Smooth muscle cell (in vitro differentiated cells): ENCODE data around the gene VCL. TPM values are rescaled to one million over a fixed set of nuclear protein-coding genes. Genes with fewer than 3 reads are reported as not detected.

ENCODE experiments used
- DNase-seq: peaks from one replicate; lab custom pipeline; 2025; ENCODE audit not compliant: unreplicated experiment; lab: John Stamatoyannopoulos, UW
- H2AFZ ChIP-seq: fragments of 200-600 bp; sonication (generic); 2 replicates; pipeline ENCODE4 v1.6.0; 2016; ENCODE audit warnings: antibody characterized with exemption, low read depth, mild to moderate bottlenecking
- H3F3A ChIP-seq: fragments of 200-600 bp; sonication (generic); 2 replicates; pipeline ENCODE4 v1.6.0; 2017; ENCODE audit warnings: antibody characterized with exemption, low read depth
- H3K27ac ChIP-seq: fragments of 200-600 bp; sonication (generic); 2 replicates; pipeline ENCODE4 v1.5.1; 2016; ENCODE audit warnings: low read depth, mild to moderate bottlenecking
- H3K27me3 ChIP-seq: fragments of 200-600 bp; sonication (generic); 2 replicates; pipeline ENCODE4 v1.6.1; 2016; ENCODE audit warnings: low read depth, mild to moderate bottlenecking
- H3K36me3 ChIP-seq: fragments of 200-600 bp; sonication (generic); 2 replicates; pipeline ENCODE4 v1.5.1; 2016; ENCODE audit warnings: low read depth
- H3K4me1 ChIP-seq: fragments of 200-600 bp; sonication (generic); 2 replicates; pipeline ENCODE4 v1.5.1; 2016; ENCODE audit warnings: low read depth
- H3K4me2 ChIP-seq: fragments of 200-600 bp; sonication (generic); 2 replicates; pipeline ENCODE4 v1.6.0; 2016; ENCODE audit warnings: mild to moderate bottlenecking
- H3K4me3 ChIP-seq: fragments of 200-600 bp; sonication (generic); 2 replicates; pipeline ENCODE4 v1.5.1; 2016; ENCODE audit warnings: mild to moderate bottlenecking
- H3K79me2 ChIP-seq: fragments of 200-600 bp; sonication (generic); 2 replicates; pipeline ENCODE4 v1.6.0; 2016; ENCODE audit warnings: low read depth, mild to moderate bottlenecking
- H3K9ac ChIP-seq: fragments of 200-600 bp; sonication (generic); 2 replicates; pipeline ENCODE4 v1.6.0; 2016; ENCODE audit warnings: low read depth
- H3K9me3 ChIP-seq: fragments of 200-600 bp; sonication (generic); replicated peaks from 2 replicates; pipeline ENCODE4 v1.5.1; 2016; ENCODE audit warnings: low read depth
- H4K20me1 ChIP-seq: fragments of 200-600 bp; sonication (generic); 2 replicates; pipeline ENCODE4 v1.6.0; 2016; ENCODE audit warnings: low read depth
- CTCF ChIP-seq: fragments of 200-600 bp; sonication (generic); IDR thresholded peaks from 2 replicates; pipeline ENCODE4 v1.5.1; 2017; ENCODE audit warnings: borderline replicate concordance, mild to moderate bottlenecking, antibody characterized with exemption; ENCODE audit not compliant: insufficient read depth, poor library complexity, severe bottlenecking
- WGBS: methylation state at CpG from one replicate; pipeline ENCODE4 v1.1.7; 2016; ENCODE audit warnings: low lambda C conversion rate; 5-methylcytosine and 5-hydroxymethylcytosine counted together
- polyA plus RNA-seq: library from polyadenylated mRNA; unstranded; fragments of >200 nt; fragmentation: Nextera tagmentation; extraction: Ambion mirVana; gene quantifications from 2 replicates; pipeline ENCODE4 v1.2.1, GENCODE V29; 2016
- total RNA-seq: library from RNA; depleted of rRNA; stranded (reverse); fragments of >200 nt; gene quantifications from 2 replicates; pipeline ENCODE4 v1.2.3, GENCODE V29; 2014

Gene VCL
- total and polyA plus RNA-seq, 2 experiments from 2014 or later: 128 to 187 TPM

GRCh38 chr10:74088722-74089121, 90.8 kb downstream of the VCL start:
- Histone ChIP-seq H3F3A (no peaks in the 10 kb centered on the region), H3K27ac (no peak overlapping the region), H3K27me3 (no peaks in the 10 kb centered on the region), H3K9ac (no peak overlapping the region), H2AFZ (no peak overlapping the region), H3K4me1 (no peaks in the 10 kb centered on the region), H3K9me3 (no peaks in the 10 kb centered on the region), H3K4me3 (no peak overlapping the region), H4K20me1 (peaks cover 90% of the 10 kb centered on the region), H3K36me3 (peaks cover 24% of the 10 kb centered on the region), H3K4me2 (no peak overlapping the region), H3K79me2 (peaks cover 17% of the 10 kb centered on the region)
- WGBS: 75% methylated on average over 3 of the region's 3 CpGs
- DNase-seq: no peak
- TF ChIP-seq CTCF: no peak

- WGBS: 34% methylated on average over 3 of the region's 3 CpGs
- Histone ChIP-seq H3K4me2 (no peak overlapping the region), H4K20me1 (peaks cover 86% of the 10 kb centered on the region), H3K9me3 (no peaks in the 10 kb centered on the region), H3K27ac (no peak overlapping the region), H3K9ac (no peak overlapping the region), H3K36me3 (peaks cover 55% of the 10 kb centered on the region), H3K4me1 (no peaks in the 10 kb centered on the region), H3K27me3 (no peaks in the 10 kb centered on the region), H2AFZ (no peak overlapping the region), H3K79me2 (peaks cover 20% of the 10 kb centered on the region), H3K4me3 (no peak overlapping the region), H3F3A (peaks cover 15% of the 10 kb centered on the region)
- DNase-seq: no peak
- no peak for TF ChIP-seq CTCF
Measured at GRCh38 chr10:74092372-74092771, 94.5 kb downstream of the VCL start.

GRCh38 chr10:74093530-74094164, 95.7 kb downstream of the VCL start:
- Histone ChIP-seq H3F3A (peaks cover 20% of the 10 kb centered on the region), H3K4me2 (no peak overlapping the region), H3K4me3 (no peak overlapping the region), H3K27ac (no peak overlapping the region), H3K9ac (no peak overlapping the region), H3K27me3 (no peaks in the 10 kb centered on the region), H4K20me1 (peaks cover 81% of the 10 kb centered on the region), H3K4me1 (no peaks in the 10 kb centered on the region), H3K79me2 (peaks cover 15% of the 10 kb centered on the region), H2AFZ (no peak overlapping the region), H3K9me3 (no peaks in the 10 kb centered on the region), H3K36me3 (peaks cover 61% of the 10 kb centered on the region)
- no peak for TF ChIP-seq CTCF
- DNase-seq: no peak
- over 99% methylated on average over 4 of the region's 4 CpGs for whole genome bisulfite sequencing

- Histone ChIP-seq H3F3A (peaks cover 21% of the 10 kb centered on the region), H3K4me3 (no peak overlapping the region), H2AFZ (no peak overlapping the region), H3K79me2 (peaks cover 15% of the 10 kb centered on the region), H3K9ac (no peak overlapping the region), H4K20me1 (peaks cover 76% of the 10 kb centered on the region), H3K36me3 (peaks cover 62% of the 10 kb centered on the region), H3K4me2 (no peak overlapping the region), H3K9me3 (no peaks in the 10 kb centered on the region), H3K27me3 (no peaks in the 10 kb centered on the region), H3K4me1 (no peaks in the 10 kb centered on the region), H3K27ac (no peak overlapping the region)
- DNase-seq: no peak
- 94% methylated on average over 7 of the region's 7 CpGs for WGBS
- no peak for TF ChIP-seq CTCF
Measured at GRCh38 chr10:74094231-74094630, 96.3 kb downstream of the VCL start.
